Body of pancreas (tissue), 4 donors: Measurements from ENCODE around the gene GPLD1. TPM values are rescaled to one million over a fixed set of nuclear protein-coding genes. Genes with fewer than 3 reads are reported as not detected.

Experiments used
- ATAC-seq: fragments of 150-250 bp; one replicate; pipeline ENCODE4 v1.9.1; 2016
- DNase-seq, 4 donors: peaks; one replicate each; pipeline ENCODE4 v3.0.0-alpha.2; 2019
- H3K27ac ChIP-seq, 4 donors: fragments of 200-600 bp; sonication (generic); 1 replicate in 3 of 4; 2 replicates in 1 of 4; pipeline versions ENCODE4 v1.5.1 to v1.6.1; 2016 to 2019; ENCODE audit warnings: mild to moderate bottlenecking in 1 of 4, mixed read lengths in 1 of 4, moderate library complexity in 1 of 4
- H3K27me3 ChIP-seq, 2 donors: fragments of 200-600 bp; sonication (generic); one replicate each; pipeline ENCODE4 v1.6.0; 2016; ENCODE audit warnings: mild to moderate bottlenecking in 1 of 2
- H3K36me3 ChIP-seq, 2 donors: fragments of 200-600 bp; sonication (generic); replicated peaks in 1 of 2; 2 replicates each; pipeline ENCODE4 v1.5.1; 2016; ENCODE audit warnings: low read depth in 2 of 2; ENCODE audit not compliant: insufficient read depth in 1 of 2
- H3K4me1 ChIP-seq: fragments of 200-600 bp; sonication (generic); one replicate; pipeline ENCODE4 v1.6.0; 2016
- H3K4me3 ChIP-seq, 2 donors: fragments of 200-600 bp; sonication (generic); 1 replicate in 1 of 2; 2 replicates in 1 of 2; pipeline ENCODE4 v1.5.1; 2016 to 2019
- H3K9me3 ChIP-seq, 3 donors: fragments of 200-600 bp; sonication (generic); 1 replicate in 2 of 3; 2 replicates in 1 of 3; pipeline ENCODE4 v1.5.1; 2016
- CTCF ChIP-seq, 7 experiments: fragments of 450-650 bp in 4 of 7; fragments of 200-600 bp in 3 of 7; sonication (generic) in 3 of 7; IDR thresholded peaks; one replicate each; pipeline ENCODE4 v1.5.1; 2016 to 2019; ENCODE audit warnings: antibody characterized with exemption in 7 of 7
- POLR2A ChIP-seq, 3 donors: fragments of 450-650 bp; IDR thresholded peaks; one replicate each; pipeline ENCODE4 v1.6.1; 2016; ENCODE audit warnings: antibody characterized with exemption in 3 of 3, mild to moderate bottlenecking in 2 of 3
- WGBS, 2 donors: methylation state at CpG; one replicate each; pipeline ENCODE4 v1.1.5; 2017; 5-methylcytosine and 5-hydroxymethylcytosine counted together
- intact Hi-C: fragments of 100-400 bp; cut with DNase I; formaldehyde crosslinking; loops from one replicate; pipeline ENCODE4 v1.15.1; 2023
- total RNA-seq, 2 donors: library from RNA; depleted of rRNA; stranded (reverse); fragments of >200 nt; gene quantifications; one replicate each; pipeline ENCODE4 v1.1.0, GENCODE V29; 2016

Gene GPLD1
- total RNA-seq, 2 donors from 2014 or later = 0.66 to 2.6 TPM

GRCh38 chr6:24534329-24534728 is 45.0 kb upstream of the GPLD1 start:
- Histone ChIP-seq H3K4me3 (no peak overlapping the region), H3K27ac (no peak overlapping the region), H3K4me1 (no peaks in the 10 kb centered on the region), H3K27me3 (no peaks in the 10 kb centered on the region), H3K9me3 (no peaks in the 10 kb centered on the region), H3K36me3 (peaks cover 0 to 4% of the 10 kb centered on the region in 2 donors)
- ATAC-seq (no peak), DNase-seq (no peak)
- intact Hi-C loops = no loop called here
- TF ChIP-seq POLR2A (IDR thresholded peaks at IDR 0.05) (no peak), CTCF (IDR thresholded peaks at IDR 0.05) (no peak)
- WGBS, 2 donors = 92% methylated on average over 5 of the region's 5 CpGs

GRCh38 chr6:24529985-24530384 is 40.6 kb upstream of the GPLD1 start:
- intact Hi-C loops = no loop called here
- no peak overlapping the region for H3K27ac ChIP-seq
- 92 to 94% methylated on average over 1 of the region's 1 CpG for WGBS, 2 donors
- ATAC-seq (no peak), DNase-seq (no peak)
- no peak for TF ChIP-seq CTCF (IDR thresholded peaks at IDR 0.05)
- no peak for TF ChIP-seq POLR2A (IDR thresholded peaks at IDR 0.05)
- H3K4me3 ChIP-seq = no peak overlapping the region
- no peaks in the 10 kb centered on the region for H3K4me1 ChIP-seq
- H3K9me3 ChIP-seq = no peaks in the 10 kb centered on the region
- H3K27me3 ChIP-seq = no peaks in the 10 kb centered on the region
- peaks cover 0 to 4% of the 10 kb centered on the region in 2 donors for H3K36me3 ChIP-seq

- DNase-seq (no peak), ATAC-seq (no peak)
- Histone ChIP-seq H3K4me1 (no peaks in the 10 kb centered on the region), H3K36me3 (no peaks in the 10 kb centered on the region), H3K9me3 (no peaks in the 10 kb centered on the region), H3K27ac (no peak overlapping the region), H3K4me3 (no peak overlapping the region), H3K27me3 (no peaks in the 10 kb centered on the region)
- no peak for TF ChIP-seq POLR2A (IDR thresholded peaks at IDR 0.05)
- TF ChIP-seq CTCF (IDR thresholded peaks at IDR 0.05) = peak in 1 of 7 experiments; percentile 6
- WGBS, 2 donors = 72 to 73% methylated on average over 5 of the region's 5 CpGs
- intact Hi-C loops = no loop called here
Measured at GRCh38 chr6:24524805-24525204, 35.4 kb upstream of the GPLD1 start.

GRCh38 chr6:24524329-24524728 is 35.0 kb upstream of the GPLD1 start:
- DNase-seq = no peak

More at GRCh38 chr6:24524329-24524728, 35.0 kb upstream of the GPLD1 start:
- Histone ChIP-seq H3K9me3 (no peaks in the 10 kb centered on the region), H3K36me3 (no peaks in the 10 kb centered on the region), H3K4me1 (no peaks in the 10 kb centered on the region), H3K4me3 (no peak overlapping the region), H3K27me3 (no peaks in the 10 kb centered on the region), H3K27ac (no peak overlapping the region)
- no peak for TF ChIP-seq CTCF (IDR thresholded peaks at IDR 0.05)
- no peak for ATAC-seq
- 69 to 88% methylated on average over 3 of the region's 3 CpGs for WGBS, 2 donors
- intact Hi-C loops = no loop called here
